COLO668 (cell line): Measurements from ENCODE around the gene RNF182.

Source experiments
- DNase-seq: peaks from one replicate; lab custom pipeline; 2025; ENCODE audit not compliant: unreplicated experiment; lab: John Stamatoyannopoulos, UW

The RNF182 gene

DNA sequence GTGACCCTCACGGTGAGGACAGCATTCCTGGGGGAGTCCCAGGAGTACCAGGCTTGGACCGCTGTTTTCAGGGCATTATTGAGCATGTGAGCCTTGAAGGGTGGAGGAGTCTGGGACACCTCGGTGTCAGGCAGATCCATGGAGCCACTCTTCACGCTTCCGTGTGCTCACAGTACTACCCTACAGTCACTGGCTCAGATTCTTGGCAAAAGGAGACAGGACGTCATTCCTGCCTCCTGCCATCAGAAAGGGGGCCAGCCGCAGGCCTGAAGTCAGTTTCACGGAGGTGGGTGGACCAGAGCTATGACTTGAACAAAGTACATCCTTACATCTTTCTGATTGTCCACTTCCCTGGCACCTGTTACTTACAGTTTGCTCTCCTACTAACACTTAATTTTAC is 103.9 kb downstream of the RNF182 start:
- DNase-seq: no peak

DNA sequence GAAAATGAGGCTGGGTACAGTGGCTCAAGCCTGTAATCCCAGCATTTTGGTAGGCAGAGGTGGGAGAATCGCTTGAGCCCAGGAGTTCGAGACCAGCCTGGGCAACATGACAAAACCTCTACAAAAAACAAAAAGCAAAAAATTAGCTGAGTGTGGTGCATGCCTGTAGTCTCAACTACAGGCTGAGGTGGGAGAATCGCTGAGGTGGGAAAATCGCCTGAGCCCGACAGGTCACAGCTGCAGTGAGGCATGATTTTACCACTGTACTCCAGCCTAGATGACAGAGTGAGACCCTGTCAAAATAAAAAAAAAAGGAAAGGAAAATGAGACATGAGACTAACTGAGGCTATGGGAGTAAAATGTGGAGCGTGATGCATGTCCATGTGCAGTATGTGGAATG is 104.9 kb downstream of the RNF182 start:
- DNase-seq: no peak
